Measurements from ENCODE around the gene THRSP. TPM values are rescaled to one million over a fixed set of nuclear protein-coding genes. Genes with fewer than 3 reads are reported as not detected.
A peak's percentile ranks its signal among the peaks of the same experiment; 100 is the strongest.

Gene THRSP
- total and polyA plus RNA-seq, 3 experiments from 2014 or later = not detected

GRCh38 chr11:78034623-78035022 lies 29.0 kb upstream of the THRSP start:
- Mint-ChIP-seq H3K9me3 (no peaks in the 10 kb centered on the region), H3K4me3 (no peak overlapping the region), H3K27me3 (peaks cover 0 to 1% of the 10 kb centered on the region in 2 donors), H3K4me1 (peaks cover 2% of the 10 kb centered on the region in 3 donors), H3K36me3 (no peaks in the 10 kb centered on the region), H3K27ac (no peak overlapping the region)
- ChIA-PET POLR2A (no interaction called here), CTCF (interaction anchor here (2.1 kb wide), 1 partner anchor 11 kb away, joined by 7 read pairs; no protein-coding TSS in a partner anchor)
- H3K9me3 ChIP-seq (ENCODE audit: low read length) = no peaks in the 10 kb centered on the region
- no peak overlapping the region for H3K4me3 ChIP-seq (ENCODE audit: low read length)
- no peaks in the 10 kb centered on the region for H3K27me3 ChIP-seq (ENCODE audit: insufficient read depth, low read length, poor library complexity, severe bottlenecking)
- no peaks in the 10 kb centered on the region for H3K36me3 ChIP-seq (ENCODE audit: insufficient read depth, low read length)
- no peak for DNase-seq
- peaks cover 2% of the 10 kb centered on the region for H3K4me1 ChIP-seq (ENCODE audit: insufficient read depth, low read length)
- H3K27ac ChIP-seq (ENCODE audit: low read depth, low read length) = no peak overlapping the region

- Histone ChIP-seq H3K9me3 (ENCODE audit: low read length) (no peaks in the 10 kb centered on the region), H3K36me3 (ENCODE audit: insufficient read depth, low read length) (no peaks in the 10 kb centered on the region), H3K27ac (ENCODE audit: low read depth, low read length) (no peak overlapping the region), H3K27me3 (ENCODE audit: insufficient read depth, low read length, poor library complexity, severe bottlenecking) (no peaks in the 10 kb centered on the region), H3K4me3 (ENCODE audit: low read length) (no peak overlapping the region), H3K4me1 (ENCODE audit: insufficient read depth, low read length) (peaks cover 8% of the 10 kb centered on the region)
- Mint-ChIP-seq H3K4me3 (no peak overlapping the region), H3K27ac (peak overlapping the region in 1 of 8 donors; percentile 35), H3K27me3 (no peaks in the 10 kb centered on the region), H3K9me3 (no peaks in the 10 kb centered on the region), H3K4me1 (peaks cover 10 to 12% (median 11%) of the 10 kb centered on the region in 3 donors), H3K36me3 (no peaks in the 10 kb centered on the region)
- CTCF ChIA-PET = interaction anchor here (0.6 to 2.1 kb wide), 4 partner anchors 10 to 791 kb away, joined by 3 to 7 read pairs (median 3); no protein-coding TSS in a partner anchor
- POLR2A ChIA-PET = no interaction called here
- DNase-seq = no peak
Observed at GRCh38 chr11:78036313-78036712, 27.3 kb upstream of the THRSP start.

- peaks cover 8% of the 10 kb centered on the region for H3K4me1 ChIP-seq (ENCODE audit: insufficient read depth, low read length)
- Mint-ChIP-seq H3K4me3 (no peak overlapping the region), H3K9me3 (no peaks in the 10 kb centered on the region), H3K27ac (no peak overlapping the region), H3K4me1 (peaks cover 11 to 12% (median 12%) of the 10 kb centered on the region in 3 donors), H3K36me3 (no peaks in the 10 kb centered on the region), H3K27me3 (no peaks in the 10 kb centered on the region)
- no peak overlapping the region for H3K4me3 ChIP-seq (ENCODE audit: low read length)
- H3K27me3 ChIP-seq (ENCODE audit: insufficient read depth, low read length, poor library complexity, severe bottlenecking) = no peaks in the 10 kb centered on the region
- H3K36me3 ChIP-seq (ENCODE audit: insufficient read depth, low read length) = no peaks in the 10 kb centered on the region
- H3K27ac ChIP-seq (ENCODE audit: low read depth, low read length) = no peak overlapping the region
- POLR2A ChIA-PET = no interaction called here
- CTCF ChIA-PET = interaction anchor here (1.1 kb wide), 1 partner anchor 11 kb away, joined by 3 read pairs; no protein-coding TSS in a partner anchor
- H3K9me3 ChIP-seq (ENCODE audit: low read length) = no peaks in the 10 kb centered on the region
- DNase-seq = no peak
Observed at GRCh38 chr11:78037056-78037455, 26.6 kb upstream of the THRSP start.

GRCh38 chr11:78037825-78038620 lies 25.6 kb upstream of the THRSP start:
- Mint-ChIP-seq H3K4me1 (peaks cover 11 to 12% (median 12%) of the 10 kb centered on the region in 3 donors), H3K4me3 (no peak overlapping the region), H3K36me3 (no peaks in the 10 kb centered on the region), H3K27ac (peak overlapping the region in 2 of 8 donors; percentile 3 to 10), H3K27me3 (no peaks in the 10 kb centered on the region), H3K9me3 (no peaks in the 10 kb centered on the region)
- H3K36me3 ChIP-seq (ENCODE audit: insufficient read depth, low read length) = no peaks in the 10 kb centered on the region
- H3K9me3 ChIP-seq (ENCODE audit: low read length) = no peaks in the 10 kb centered on the region
- POLR2A ChIA-PET = no interaction called here
- no peak overlapping the region for H3K4me3 ChIP-seq (ENCODE audit: low read length)
- no peak for DNase-seq
- H3K4me1 ChIP-seq (ENCODE audit: insufficient read depth, low read length) = peaks cover 8% of the 10 kb centered on the region
- H3K27me3 ChIP-seq (ENCODE audit: insufficient read depth, low read length, poor library complexity, severe bottlenecking) = no peaks in the 10 kb centered on the region
- CTCF ChIA-PET = interaction anchor here (1.1 kb wide), 1 partner anchor 10 kb away, joined by 3 read pairs; no protein-coding TSS in a partner anchor
- H3K27ac ChIP-seq (ENCODE audit: low read depth, low read length) = no peak overlapping the region

GRCh38 chr11:78038697-78039313 lies 24.9 kb upstream of the THRSP start:
- H3K27ac Mint-ChIP-seq = peak overlapping the region in 1 of 8 donors; percentile 45

GRCh38 chr11:78039391-78039918 lies 24.2 kb upstream of the THRSP start:
- no peaks in the 10 kb centered on the region for H3K9me3 ChIP-seq (ENCODE audit: low read length)
- no peak for DNase-seq
- ChIA-PET CTCF (no interaction called here), POLR2A (interaction anchor here (0.9 kb wide), 1 partner anchor 45 kb away, joined by 6 read pairs; the partner anchor contains the start of gene INTS4)
- no peak overlapping the region for H3K4me3 ChIP-seq (ENCODE audit: low read length)
- Mint-ChIP-seq H3K27me3 (no peaks in the 10 kb centered on the region), H3K9me3 (no peaks in the 10 kb centered on the region), H3K36me3 (no peaks in the 10 kb centered on the region), H3K4me3 (peak overlapping the region in 3 of 7 donors; percentile 53 to 73 (median 55)), H3K4me1 (peaks cover 11 to 12% (median 12%) of the 10 kb centered on the region in 3 donors), H3K27ac (peak overlapping the region in 6 of 8 donors; percentile 5 to 84 (median 70))
- H3K27me3 ChIP-seq (ENCODE audit: insufficient read depth, low read length, poor library complexity, severe bottlenecking) = no peaks in the 10 kb centered on the region
- H3K36me3 ChIP-seq (ENCODE audit: insufficient read depth, low read length) = no peaks in the 10 kb centered on the region
- peak overlapping the region; percentile 35 for H3K27ac ChIP-seq (ENCODE audit: low read depth, low read length)
- H3K4me1 ChIP-seq (ENCODE audit: insufficient read depth, low read length) = peaks cover 8% of the 10 kb centered on the region

More at GRCh38 chr11:78038697-78039313, 24.9 kb upstream of the THRSP start:
- Mint-ChIP-seq H3K4me3 (no peak overlapping the region), H3K4me1 (peaks cover 11 to 12% (median 12%) of the 10 kb centered on the region in 3 donors), H3K9me3 (no peaks in the 10 kb centered on the region), H3K27me3 (no peaks in the 10 kb centered on the region), H3K36me3 (no peaks in the 10 kb centered on the region)
- Histone ChIP-seq H3K4me1 (ENCODE audit: insufficient read depth, low read length) (peaks cover 8% of the 10 kb centered on the region), H3K36me3 (ENCODE audit: insufficient read depth, low read length) (no peaks in the 10 kb centered on the region), H3K27me3 (ENCODE audit: insufficient read depth, low read length, poor library complexity, severe bottlenecking) (no peaks in the 10 kb centered on the region), H3K9me3 (ENCODE audit: low read length) (no peaks in the 10 kb centered on the region), H3K4me3 (ENCODE audit: low read length) (no peak overlapping the region), H3K27ac (ENCODE audit: low read depth, low read length) (no peak overlapping the region)
- DNase-seq = no peak
- CTCF ChIA-PET = no interaction called here
- POLR2A ChIA-PET = no interaction called here

- H3K9me3 Mint-ChIP-seq = no peaks in the 10 kb centered on the region
Observed at GRCh38 chr11:78039919-78040671, 23.6 kb upstream of the THRSP start.

More at GRCh38 chr11:78039919-78040671, 23.6 kb upstream of the THRSP start:
- Histone ChIP-seq H3K27ac (ENCODE audit: low read depth, low read length) (peak overlapping the region; percentile 35), H3K4me1 (ENCODE audit: insufficient read depth, low read length) (peaks cover 8% of the 10 kb centered on the region), H3K27me3 (ENCODE audit: insufficient read depth, low read length, poor library complexity, severe bottlenecking) (no peaks in the 10 kb centered on the region), H3K36me3 (ENCODE audit: insufficient read depth, low read length) (no peaks in the 10 kb centered on the region), H3K4me3 (ENCODE audit: low read length) (no peak overlapping the region), H3K9me3 (ENCODE audit: low read length) (no peaks in the 10 kb centered on the region)
- no peak for DNase-seq
- no peaks in the 10 kb centered on the region for H3K27me3 Mint-ChIP-seq
- H3K27ac Mint-ChIP-seq = peak overlapping the region; percentile 38 to 92 (median 79)
- peaks cover 11 to 12% (median 12%) of the 10 kb centered on the region in 3 donors for H3K4me1 Mint-ChIP-seq
- peak overlapping the region in 6 of 7 donors; percentile 33 to 74 (median 61) for H3K4me3 Mint-ChIP-seq
- no peaks in the 10 kb centered on the region for H3K36me3 Mint-ChIP-seq
- POLR2A ChIA-PET = interaction anchor here (0.9 kb wide), 1 partner anchor 45 kb away, joined by 6 read pairs; the partner anchor contains the start of gene INTS4
- CTCF ChIA-PET = no interaction called here

Measured in CD8-positive, alpha-beta memory T cell (primary cell).